Gastroesophageal sphincter (tissue), 3 donors: ENCODE data around the gene MRPS30.

Experiments
- CTCF ChIP-seq, 4 experiments: fragments of 200-600 bp in 2 of 4; fragments of 450-650 bp in 2 of 4; sonication (generic) in 1 of 4; IDR thresholded peaks; one replicate each; pipeline ENCODE4 v1.5.1; 2017 to 2019; ENCODE audit warnings: antibody characterized with exemption in 4 of 4, mild to moderate bottlenecking in 2 of 4, moderate library complexity in 2 of 4
- EP300 ChIP-seq: sonication (generic); formaldehyde crosslinking; IDR thresholded peaks from one replicate; pipeline ENCODE4 v1.6.1; 2017; ENCODE audit warnings: antibody characterized with exemption, mild to moderate bottlenecking
- POLR2A ChIP-seq, 2 donors: fragments of 450-650 bp; IDR thresholded peaks; one replicate each; pipeline ENCODE4 v1.6.1; 2017; ENCODE audit warnings: antibody characterized with exemption in 2 of 2, mild to moderate bottlenecking in 2 of 2, moderate library complexity in 1 of 2
- POLR2AphosphoS5 ChIP-seq: sonication (generic); formaldehyde crosslinking; IDR thresholded peaks from one replicate; pipeline ENCODE4 v1.6.1; 2017; ENCODE audit warnings: antibody characterized with exemption

- TF ChIP-seq CTCF (IDR thresholded peaks at IDR 0.05): no peak
- TF ChIP-seq POLR2AphosphoS5: no peak
- no peak for TF ChIP-seq POLR2A (IDR thresholded peaks at IDR 0.05)
- no peak for TF ChIP-seq EP300
Observed at GRCh38 chr5:44862808-44863207, 54.1 kb downstream of the MRPS30 start.
